Activated CD4-positive, alpha-beta T cell treated with anti-CD3 and anti-CD28 coated beads, Interleukin-10, Interleukin-2, amounts not matched to agents 100 ng/mL and 50 ng/mL, durations not matched to agents 16 hours and 8 hours (primary cell): ENCODE results near the gene PPP2R3B.
"Not testable (repeated sequence)": the region's sequence is repeated elsewhere in the genome, so short reads cannot be mapped to it uniquely, and the experiment has no call there.

ENCODE experiments used
- DNase-seq: peaks from one replicate; pipeline ENCODE4 v3.0.0-alpha.2; 2020

The PPP2R3B gene

DNA sequence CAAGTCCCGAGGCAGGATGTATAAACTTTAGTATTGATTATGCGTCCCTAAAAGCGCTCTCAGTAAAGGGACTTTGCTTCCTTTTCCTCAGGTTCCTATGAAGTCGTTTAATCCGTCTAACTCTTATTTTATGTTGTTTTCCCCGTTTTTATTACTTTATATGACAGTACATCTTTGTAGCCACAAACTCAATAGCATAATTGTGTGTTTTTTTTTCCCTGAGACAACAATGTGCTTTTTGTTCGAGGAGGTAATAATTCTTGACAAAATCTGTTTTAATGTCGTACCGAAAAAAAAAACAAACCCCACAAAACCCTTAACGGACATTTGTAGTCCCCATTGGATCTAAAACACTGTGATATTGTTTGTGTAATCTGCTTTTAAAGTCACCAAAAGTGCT, 17.9 kb upstream of the PPP2R3B start:
- DNase-seq, result no peak

DNA sequence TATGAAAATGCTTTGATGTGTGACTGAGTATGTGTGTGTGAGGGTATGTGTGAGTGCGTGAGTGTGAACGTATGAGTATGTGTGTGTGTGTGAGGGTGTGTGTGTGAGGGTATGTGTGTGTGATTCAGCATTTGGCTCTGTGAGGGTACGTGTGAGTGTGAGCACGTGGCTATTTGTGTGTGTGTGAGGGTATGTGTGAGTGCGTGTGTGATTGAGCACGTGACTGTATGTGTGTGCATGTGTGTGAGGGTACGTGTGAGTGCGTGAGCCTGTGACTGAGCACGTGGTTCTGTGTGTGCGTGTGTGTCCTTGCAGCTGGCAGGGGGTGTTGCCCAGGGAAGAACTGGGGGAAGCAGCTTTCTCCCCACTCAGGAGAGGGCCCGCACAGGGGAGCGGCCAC, 16.1 kb upstream of the PPP2R3B start:
- DNase-seq, result no peak

DNA sequence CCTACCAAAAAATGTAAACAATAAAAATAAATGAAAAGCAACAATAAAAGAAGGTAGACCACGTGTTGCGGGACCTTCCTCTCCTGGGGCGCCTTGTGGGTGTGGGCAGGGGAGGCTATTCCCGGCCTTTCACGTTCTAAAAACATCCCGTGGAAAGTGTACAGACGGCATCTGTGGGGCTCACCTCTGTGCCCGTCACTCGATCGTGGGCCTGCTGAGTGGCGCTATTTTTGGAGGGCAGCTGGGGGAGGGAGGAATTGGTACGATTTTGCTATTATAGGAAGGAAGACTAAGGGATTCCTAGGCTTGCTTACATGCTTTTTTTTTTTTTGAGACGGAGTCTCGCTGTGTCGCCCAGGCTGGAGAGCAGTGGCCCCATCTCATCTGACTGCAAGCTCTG, 13.6 kb upstream of the PPP2R3B start:
- no peak for DNase-seq

DNA sequence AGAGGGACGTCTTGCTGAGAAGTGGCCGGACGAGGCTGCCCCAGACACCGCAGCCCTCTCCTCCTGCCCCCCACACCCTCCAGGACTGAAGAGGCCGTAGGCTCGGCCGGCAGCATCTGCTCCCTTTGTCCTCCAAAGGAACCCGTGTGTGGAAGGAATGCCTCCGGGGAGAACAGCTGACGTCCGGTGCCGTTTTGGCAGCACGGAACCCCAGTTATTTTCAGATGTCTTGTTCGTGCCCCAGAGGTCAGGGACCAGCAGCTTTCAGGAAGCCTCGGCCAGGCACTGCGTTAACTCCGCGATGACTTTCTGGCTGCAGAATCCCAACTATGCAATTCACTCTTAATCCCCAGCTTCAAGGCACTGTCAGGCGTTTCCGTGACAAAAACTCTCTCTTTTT, 10.9 kb upstream of the PPP2R3B start:
- DNase-seq, result no peak

DNA sequence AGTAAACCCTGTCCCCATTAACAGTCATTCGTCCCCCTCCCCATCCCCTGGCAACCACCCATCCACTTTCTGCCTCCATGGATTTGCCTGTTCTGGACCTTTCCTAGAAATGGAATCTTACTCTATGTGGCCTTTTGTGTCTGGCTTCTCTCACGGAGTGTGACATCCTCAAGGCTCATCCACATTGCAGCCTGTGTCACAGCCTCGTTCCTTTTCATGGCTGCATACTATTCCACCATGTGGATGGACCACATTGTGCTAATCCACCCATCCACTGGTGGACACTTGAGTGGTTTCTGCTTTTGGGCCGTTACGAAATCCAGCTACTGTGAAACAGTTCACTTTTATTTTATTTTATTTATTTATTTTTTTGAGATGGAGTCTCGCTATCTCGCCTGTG, 8.1 kb upstream of the PPP2R3B start:
- DNase-seq, result no peak

DNA sequence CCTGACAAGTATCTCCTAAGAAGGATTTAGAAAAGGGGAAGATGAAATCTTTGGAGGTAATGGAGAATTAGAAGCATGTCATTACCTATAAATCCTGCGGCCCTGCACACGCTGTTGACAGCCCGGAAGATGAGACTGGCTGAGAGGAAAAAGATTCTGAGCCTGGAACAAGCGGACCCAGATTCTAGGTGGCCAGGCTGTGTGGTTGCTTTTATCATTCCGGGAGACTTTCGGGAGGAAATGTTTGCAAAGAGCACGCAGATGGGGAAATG, 5.8 kb upstream of the PPP2R3B start:
- no peak for DNase-seq

DNA sequence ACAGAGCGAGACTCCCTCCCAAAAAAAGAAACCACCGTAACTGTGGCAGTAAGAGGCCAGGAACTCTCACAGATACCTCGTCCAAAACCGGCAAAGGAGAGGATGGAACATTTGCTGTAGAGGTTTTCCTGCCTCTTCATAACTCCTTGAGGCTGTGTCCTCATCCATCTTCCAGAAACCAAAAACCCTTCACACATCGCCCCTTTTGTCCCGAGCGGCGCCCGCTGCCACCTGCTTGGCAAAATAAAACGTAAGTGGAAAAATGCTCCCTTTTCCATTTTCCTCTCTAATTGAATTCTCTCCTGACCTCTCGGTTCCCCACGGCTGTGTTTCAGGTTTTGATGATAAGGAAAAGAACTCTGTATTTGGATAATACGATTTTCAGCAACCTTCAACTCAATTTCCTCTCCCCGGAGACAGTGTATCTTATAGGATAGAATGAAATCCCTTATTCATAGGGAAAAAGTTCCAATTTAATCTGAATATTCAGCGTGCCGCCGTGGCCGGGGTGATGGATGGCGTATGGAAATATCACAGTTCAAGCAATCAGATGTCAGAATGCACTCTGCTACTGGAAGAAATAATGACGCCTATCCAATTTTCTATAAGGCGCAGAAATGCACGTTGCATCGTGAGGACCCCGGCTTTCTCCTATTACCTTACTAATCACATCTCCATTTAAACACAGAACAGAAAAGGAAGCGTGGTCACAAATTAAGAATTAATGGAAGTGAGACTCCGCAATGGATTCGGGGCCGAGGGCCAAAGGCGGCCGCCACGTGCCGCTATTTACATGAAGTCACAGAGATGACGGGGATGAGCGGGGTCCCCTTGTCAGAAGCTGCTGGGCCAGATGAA, 5.2 kb upstream of the PPP2R3B start:
- no peak for DNase-seq

DNA sequence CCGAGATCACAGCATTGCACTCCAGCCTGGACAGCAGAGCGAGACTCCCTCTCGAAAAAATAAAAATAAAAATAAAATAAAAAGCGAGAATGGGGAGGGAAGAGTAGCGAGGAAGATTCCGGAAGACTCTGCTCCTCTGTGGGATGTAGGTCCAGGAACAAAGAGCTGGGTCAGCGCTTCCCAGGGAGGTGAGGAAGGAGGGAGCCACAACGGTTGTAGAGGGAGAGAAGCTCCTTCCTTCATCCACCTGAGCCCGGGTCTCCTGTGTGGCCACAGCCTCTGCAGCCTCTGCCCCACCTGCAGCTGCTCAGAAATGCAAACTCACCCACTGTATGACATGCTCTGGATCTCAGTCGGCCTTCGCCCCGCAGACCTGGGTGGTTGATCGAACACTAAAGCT, 3.8 kb upstream of the PPP2R3B start:
- no peak for DNase-seq

DNA sequence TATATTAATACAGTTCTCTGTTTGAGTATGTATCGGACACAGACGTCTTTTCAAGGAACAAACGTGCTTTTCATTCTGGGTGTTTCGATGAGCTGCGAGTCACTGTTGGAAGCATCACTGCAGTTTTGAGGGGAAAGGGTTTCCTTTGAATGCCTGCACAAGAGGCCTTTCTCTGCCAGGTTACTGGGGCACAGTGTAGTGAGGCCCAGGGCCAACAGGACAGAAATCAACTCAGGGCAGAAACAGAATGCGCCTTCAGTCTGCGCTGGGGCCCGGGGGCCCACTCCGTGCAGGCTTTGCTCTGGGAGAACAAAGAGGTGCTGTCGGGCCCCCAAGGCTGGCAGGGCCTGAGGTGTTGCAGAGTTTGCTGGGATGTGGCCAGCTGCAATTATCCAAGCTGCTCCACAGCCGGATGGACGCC, 2.3 kb upstream of the PPP2R3B start:
- DNase-seq, result no peak

DNA sequence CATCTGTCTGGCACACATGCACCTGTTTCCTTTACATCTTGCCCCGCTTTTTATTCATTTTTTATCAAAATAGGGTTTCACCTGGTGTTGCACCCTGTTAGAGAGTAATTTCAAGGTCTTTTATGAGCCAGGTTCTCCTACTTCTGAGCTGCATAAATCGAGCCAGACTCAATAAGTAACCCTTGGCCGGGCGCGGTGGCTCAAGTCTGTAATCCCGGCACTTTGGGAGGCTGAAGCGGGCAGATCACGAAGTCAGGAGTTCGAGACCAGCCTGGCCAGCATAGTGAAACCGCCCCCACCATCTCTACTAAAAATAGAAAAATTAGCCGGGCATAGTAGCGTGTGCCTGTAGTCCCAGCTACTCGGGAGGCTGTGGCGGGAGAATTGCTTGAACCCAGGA, 1.0 kb upstream of the PPP2R3B start:
- DNase-seq, result no peak

DNA sequence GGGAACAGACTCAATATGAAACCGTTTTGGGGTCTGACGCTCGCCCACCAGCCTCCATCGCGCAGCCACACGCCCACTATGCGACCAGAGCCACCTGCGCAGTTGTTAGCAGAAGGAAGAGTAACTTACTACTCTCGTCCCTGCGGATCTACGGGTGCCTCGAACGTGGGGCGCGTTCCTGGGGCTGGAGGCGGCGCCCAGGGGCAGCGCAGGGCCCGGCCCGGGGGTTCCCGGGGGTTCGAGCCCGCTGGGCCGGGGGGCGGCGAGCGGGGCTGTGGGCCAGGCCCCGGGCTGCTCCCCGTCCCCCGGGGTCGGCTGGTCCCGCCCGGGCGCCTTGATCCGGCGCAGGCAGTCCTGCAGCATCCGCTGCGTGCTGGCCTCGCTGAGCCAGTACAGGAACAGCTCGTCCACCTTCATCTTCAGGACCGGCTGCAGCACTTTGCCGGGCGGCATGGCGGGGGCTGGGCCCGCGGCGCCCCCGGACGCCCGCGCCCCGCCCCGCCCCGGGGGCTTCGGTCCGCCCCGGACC, 404 bp downstream of the PPP2R3B start:
- DNase-seq, result peak; percentile 39

DNA sequence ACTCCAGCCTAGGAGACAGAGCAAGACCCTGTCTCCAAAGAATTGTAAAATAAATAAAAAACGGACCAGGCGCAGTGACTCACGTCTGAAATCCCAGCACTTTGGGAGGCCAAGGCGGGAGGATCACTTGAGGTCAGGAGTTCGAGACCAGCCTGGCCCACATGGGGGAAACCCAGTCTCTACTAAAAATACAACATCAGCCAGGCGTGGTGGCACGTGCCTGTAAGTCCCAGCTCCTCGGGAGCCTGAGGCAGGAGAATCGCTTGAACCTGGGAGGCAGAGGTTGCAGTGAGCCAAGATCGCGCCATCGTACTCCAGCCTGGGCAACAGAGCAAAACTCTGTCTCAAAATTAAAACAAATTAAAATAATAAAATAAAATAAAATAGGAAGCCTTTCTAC, 971 bp downstream of the PPP2R3B start:
- not testable (repeated sequence) for DNase-seq

DNA sequence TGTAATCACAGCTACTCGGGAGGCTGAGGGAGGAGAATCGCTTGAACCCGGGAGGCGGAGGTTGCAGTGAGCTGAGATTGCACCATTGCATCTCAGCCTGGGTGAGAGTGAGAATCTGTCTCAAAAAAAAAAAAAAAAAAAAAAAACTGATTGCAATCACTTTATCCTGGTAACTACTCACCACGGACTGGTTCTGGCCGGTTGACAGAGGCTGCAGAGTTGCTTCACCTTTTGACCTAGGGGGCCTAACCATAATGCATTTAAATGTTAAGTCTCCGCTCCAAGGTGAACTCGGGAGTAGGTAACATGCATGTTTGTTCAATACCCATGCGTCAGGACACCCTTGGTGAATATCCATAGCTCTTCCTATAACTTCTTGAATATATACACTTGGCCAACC, 1.8 kb downstream of the PPP2R3B start:
- DNase-seq, result no peak

DNA sequence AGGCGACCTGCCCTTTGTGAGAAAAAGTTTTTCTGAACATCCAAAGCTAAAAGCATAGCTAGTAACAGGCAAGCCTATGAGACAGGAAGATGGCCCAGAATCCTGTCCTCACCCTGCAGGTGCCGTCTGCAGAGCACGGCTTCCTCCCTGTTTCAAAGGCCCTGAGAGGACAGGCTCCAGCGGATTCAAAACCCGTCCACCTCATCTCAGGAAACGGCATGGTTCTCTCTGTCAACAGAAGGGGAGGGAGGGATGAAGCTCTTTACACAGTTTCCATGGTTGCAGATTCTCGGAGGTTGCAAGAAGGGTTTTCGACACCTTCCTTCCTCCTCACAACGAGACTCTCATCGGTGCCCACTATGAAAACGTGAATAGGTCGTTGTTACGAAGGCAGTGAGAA, 8.3 kb downstream of the PPP2R3B start:
- DNase-seq, result peak; percentile 43

DNA sequence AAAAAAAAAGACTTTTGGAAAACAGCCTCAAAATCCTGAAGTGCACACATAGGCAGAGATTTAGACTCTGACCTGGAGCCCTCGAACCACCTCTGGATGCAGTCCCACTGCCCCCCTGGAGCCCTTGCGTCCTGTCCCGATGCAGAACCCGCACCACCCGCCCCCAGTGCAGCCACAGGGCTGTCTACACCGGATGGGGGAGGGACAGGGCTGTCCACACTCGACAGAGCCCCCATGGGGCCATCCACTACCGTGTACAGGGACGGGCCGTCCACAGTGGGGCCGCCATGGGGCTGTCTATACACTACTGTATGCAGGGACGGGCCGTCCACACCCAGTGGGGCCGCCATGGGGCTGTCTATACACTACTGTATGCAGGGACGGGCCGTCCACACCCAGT, 10.5 kb downstream of the PPP2R3B start:
- not testable (repeated sequence) for DNase-seq

DNA sequence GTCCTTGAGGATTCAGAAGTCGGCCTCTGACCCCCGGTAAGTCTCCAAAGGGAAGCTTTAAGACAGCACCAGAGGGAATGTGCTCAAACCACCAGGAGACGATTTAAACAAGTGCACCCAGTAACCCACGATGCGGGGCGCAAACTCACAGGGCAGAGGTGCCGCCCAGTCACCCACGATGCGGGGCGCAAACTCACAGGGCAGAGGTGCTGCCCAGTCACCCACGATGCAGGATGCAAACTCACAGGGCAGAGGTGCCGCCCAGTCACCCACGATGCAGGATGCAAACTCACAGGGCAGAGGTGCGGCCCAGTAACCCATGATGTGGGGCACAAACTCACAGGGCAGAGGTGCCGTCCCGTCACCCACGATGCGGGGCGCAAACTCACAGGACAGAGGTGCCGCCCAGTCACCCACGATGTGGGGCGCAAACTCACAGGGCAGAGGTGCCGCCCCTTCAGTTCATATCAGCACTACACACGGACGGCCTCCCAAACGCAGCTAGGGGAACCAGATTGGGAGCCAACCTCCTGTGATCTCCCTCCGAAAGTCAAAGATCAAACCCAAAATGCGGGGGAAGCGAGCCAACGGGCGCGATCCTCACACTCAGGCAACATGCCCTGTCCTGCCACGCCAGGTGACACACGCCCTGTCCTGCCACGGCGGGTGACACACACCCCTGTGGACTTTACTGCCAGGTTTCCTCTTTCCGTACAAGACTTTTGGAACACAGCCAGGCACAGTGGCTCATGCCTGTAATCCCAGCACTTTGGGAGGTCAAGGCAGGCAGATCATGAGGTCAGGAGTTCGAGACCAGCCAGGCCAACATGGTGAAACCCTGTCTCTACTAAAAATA, 11.3 kb downstream of the PPP2R3B start:
- no peak for DNase-seq

DNA sequence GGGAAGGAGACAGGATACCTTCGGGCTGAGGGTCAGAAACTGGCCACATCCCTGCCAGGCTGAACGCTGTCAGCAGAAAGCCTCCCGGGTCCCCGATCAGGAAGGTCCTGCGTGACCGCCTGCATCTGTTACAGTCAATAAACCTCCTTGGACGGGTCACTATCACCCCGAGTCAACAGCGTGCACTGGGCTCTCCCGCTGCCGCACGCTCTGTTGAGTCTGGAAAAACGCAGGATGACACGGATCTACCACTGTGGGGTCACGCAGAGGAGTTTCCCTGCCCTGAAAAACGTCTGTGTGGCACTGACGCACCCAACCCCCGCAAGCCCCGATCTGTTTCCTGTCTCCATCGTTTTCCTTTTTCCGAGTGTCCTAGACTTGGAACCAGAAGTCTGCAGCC, 12.1 kb downstream of the PPP2R3B start:
- DNase-seq, result no peak

DNA sequence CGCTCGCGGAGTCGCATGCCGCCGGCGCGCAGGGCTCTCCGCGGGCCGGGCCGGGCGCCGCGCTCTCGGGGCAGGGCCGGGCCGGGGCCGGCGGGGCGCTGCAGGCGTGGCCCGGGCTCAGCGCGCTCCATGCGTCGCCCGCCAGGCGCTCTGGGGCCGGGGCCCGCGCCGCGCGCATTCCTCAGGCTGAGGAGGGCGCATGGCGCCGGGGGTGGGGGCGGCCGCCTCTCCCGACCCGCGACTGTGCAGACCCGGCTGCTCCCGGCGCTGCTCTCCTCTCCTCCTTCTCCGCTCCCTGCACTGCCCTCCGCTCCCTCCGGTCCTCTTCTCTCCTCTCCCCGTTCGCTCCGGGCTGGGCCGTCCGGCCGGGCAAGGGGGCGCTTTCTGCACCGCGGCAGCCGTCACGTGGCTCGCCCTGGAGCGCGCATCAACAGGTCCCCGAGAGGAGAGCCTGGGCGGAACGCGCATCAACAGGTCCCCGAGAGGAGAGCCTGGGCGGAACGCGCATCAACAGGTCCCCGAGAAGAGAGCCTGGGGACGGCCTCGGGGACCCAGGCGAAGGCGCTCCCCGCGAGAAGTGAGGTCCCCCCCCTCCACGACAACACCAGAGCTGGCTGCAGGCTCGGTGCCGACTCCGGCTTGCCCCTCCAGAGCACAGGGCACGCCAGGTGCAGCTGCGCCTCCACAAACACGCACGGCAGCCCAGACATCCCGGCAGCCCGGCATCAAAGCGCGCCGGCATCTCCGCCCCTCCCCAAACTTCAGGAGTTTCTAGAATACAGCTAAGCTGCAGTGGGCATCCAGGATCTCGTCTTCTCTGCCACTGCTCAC, 12.9 kb downstream of the PPP2R3B start:
- peak; percentile 38 for DNase-seq

DNA sequence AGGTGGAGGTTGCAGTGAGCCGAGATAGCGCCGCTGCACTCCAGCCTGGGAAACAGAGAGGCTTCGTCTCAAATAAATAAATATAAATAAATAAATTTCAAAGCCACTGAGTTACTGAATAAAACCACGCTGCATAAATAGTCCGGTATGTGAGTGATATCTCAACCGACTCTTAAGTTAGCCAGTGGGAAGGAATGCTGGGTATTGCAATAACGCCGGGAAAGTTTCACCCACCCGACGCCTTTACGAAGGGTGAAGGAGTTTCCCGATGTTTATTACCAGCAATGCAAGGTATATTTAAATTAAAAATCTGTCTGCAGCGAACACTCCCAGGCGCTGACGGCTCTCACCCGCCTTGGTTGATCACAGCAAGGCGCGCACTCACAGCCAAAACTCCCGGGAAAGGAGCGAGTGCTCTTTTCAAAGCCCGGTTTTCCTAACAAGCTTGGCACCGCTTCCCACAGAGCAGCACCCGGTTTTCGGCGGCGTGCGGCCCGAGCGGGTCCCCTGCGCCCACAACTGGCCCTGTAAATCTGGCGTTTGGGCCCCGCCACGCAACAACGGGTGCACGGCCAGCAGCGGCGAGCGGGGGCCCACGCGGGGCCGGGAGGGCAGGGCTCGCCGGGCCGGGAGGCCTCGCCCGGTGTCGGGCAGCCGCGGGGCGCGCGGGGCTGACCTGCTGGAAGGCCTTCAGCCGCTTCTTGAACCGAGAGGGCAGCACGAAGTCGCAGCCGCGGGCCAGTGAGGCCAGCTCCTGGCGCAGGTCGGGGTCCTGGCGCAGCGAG, 13.7 kb downstream of the PPP2R3B start:
- DNase-seq, result no peak

DNA sequence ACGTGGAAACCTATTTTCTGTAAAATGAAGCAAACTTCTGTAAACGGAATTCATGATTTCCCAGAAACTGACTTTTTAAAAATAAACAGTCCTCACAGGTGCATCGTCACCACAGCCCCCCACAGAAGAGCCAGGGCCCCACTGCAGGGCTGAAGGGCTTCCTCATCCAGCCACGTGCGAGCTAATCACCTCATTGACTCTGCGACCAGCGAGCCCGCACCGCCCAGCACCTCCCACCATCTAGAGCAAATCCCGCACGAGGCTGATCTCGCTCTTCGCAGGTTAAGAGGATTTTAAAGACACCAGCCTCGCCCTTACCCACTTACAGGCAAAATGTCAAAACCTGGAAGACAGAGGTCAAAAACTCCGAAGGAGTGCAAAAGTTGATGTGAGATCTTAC, 14.8 kb downstream of the PPP2R3B start:
- no peak for DNase-seq

DNA sequence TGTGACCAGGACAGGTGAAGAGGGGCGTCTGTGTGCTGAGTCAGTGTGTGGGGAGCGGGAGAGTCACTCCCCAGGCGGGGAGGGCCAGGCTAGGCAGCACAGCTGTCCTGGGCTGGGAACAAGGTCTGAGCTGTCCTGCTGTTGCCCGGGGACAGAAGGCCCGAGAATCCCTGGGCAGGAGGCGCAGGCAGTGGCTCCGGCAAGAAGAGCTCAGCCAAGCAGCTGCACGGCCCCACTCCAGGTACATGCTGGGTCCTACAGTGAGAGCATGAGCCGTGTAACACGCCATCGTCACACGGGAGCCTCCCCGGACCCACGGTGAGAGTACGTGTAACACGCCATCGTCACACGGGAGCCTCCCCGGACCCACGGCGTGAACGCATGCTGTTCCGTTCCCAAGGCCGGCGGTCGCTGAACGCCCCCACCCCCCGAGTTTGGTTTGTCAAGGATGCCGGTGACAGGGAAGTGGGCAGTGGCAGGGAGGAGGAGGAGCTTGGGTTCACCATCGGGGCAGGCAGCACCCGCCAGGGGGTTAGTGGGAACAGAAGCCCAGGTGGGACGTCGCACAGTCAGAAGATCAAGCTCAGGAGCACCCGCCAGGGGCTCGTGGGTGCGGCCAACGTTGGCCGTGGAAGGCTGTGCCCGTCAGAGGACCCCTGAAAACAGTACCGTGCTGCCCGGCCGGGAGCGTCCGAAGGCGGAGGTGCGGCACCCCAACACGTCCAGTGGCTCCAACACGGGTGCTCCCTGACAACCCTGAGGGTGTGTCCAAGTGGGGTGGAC, 15.6 kb downstream of the PPP2R3B start:
- DNase-seq, result no peak
